Loucy (cell line): ENCODE results near the gene DNAJB13.

Experiments used
- H2AFZ ChIP-seq: fragments of 200-600 bp; sonication (generic); 2 replicates; pipeline ENCODE4 v1.6.0; 2016; ENCODE audit warnings: antibody characterized with exemption, mild to moderate bottlenecking, low read length, moderate library complexity
- H3F3A ChIP-seq: fragments of 200-600 bp; 2 replicates; pipeline ENCODE4 v1.6.0; 2016; ENCODE audit warnings: antibody characterized with exemption, low read depth, mild to moderate bottlenecking
- H3K27me3 ChIP-seq: fragments of 200-600 bp; sonication (generic); 2 replicates; pipeline ENCODE4 v1.6.1; 2014; ENCODE audit warnings: low read length, mild to moderate bottlenecking; ENCODE audit not compliant: insufficient read depth, poor library complexity, severe bottlenecking
- H3K36me3 ChIP-seq: fragments of 200-600 bp; sonication (generic); 2 replicates; pipeline ENCODE4 v1.6.1; 2016; ENCODE audit warnings: low read length; ENCODE audit not compliant: insufficient read depth
- H3K4me1 ChIP-seq: fragments of 200-600 bp; sonication (generic); 2 replicates; pipeline ENCODE4 v1.5.1; 2014; ENCODE audit warnings: low read length, mild to moderate bottlenecking; ENCODE audit not compliant: insufficient read depth, poor library complexity, severe bottlenecking
- H3K4me2 ChIP-seq: fragments of 200-600 bp; sonication (generic); 2 replicates; pipeline ENCODE4 v1.6.0; 2014; ENCODE audit warnings: antibody characterized with exemption, low read length, low read depth, mild to moderate bottlenecking; ENCODE audit not compliant: poor library complexity, severe bottlenecking
- H3K4me3 ChIP-seq: fragments of 200-600 bp; sonication (generic); 2 replicates; pipeline ENCODE4 v1.5.1; 2014; ENCODE audit warnings: low read length, mild to moderate bottlenecking, mixed read lengths; ENCODE audit not compliant: poor library complexity, severe bottlenecking
- H3K79me2 ChIP-seq: fragments of 200-600 bp; sonication (generic); 2 replicates; pipeline ENCODE4 v1.6.1; 2014; ENCODE audit warnings: low read length; ENCODE audit not compliant: insufficient read depth
- H3K9ac ChIP-seq: fragments of 200-600 bp; sonication (generic); 2 replicates; pipeline ENCODE4 v1.6.0; 2014; ENCODE audit warnings: mild to moderate bottlenecking, low read depth, low read length, moderate library complexity; ENCODE audit not compliant: poor library complexity, severe bottlenecking
- H3K9me2 ChIP-seq: fragments of 200-600 bp; sonication (generic); replicated peaks from 2 replicates; pipeline ENCODE4 v1.6.1; 2016; ENCODE audit warnings: low read depth, low read length, mixed read lengths
- H3K9me3 ChIP-seq: fragments of 200-600 bp; sonication (generic); 2 replicates; pipeline ENCODE4 v1.6.1; 2014; ENCODE audit warnings: mild to moderate bottlenecking, antibody characterized with exemption, low read length, low read depth; ENCODE audit not compliant: insufficient read depth
- H4K20me1 ChIP-seq: fragments of 200-600 bp; sonication (generic); 2 replicates; pipeline ENCODE4 v1.6.0; 2014; ENCODE audit warnings: antibody characterized with exemption, low read length, mild to moderate bottlenecking; ENCODE audit not compliant: insufficient read depth, poor library complexity, severe bottlenecking
- EZH2phosphoT487 ChIP-seq: fragments of 200-600 bp; IDR thresholded peaks from 2 replicates; pipeline ENCODE4 v1.6.1; 2018; ENCODE audit warnings: antibody characterized with exemption, mild to moderate bottlenecking, moderate library complexity, borderline replicate concordance
- TF ChIP-seq, protein P1 (sequence below): fragments of 200-600 bp; sonication (generic); conservative IDR thresholded peaks from 2 replicates; pipeline ENCODE4 v1.5.1; 2014; ENCODE audit warnings: mild to moderate bottlenecking, antibody characterized with exemption, low read length

Gene DNAJB13

DNA sequence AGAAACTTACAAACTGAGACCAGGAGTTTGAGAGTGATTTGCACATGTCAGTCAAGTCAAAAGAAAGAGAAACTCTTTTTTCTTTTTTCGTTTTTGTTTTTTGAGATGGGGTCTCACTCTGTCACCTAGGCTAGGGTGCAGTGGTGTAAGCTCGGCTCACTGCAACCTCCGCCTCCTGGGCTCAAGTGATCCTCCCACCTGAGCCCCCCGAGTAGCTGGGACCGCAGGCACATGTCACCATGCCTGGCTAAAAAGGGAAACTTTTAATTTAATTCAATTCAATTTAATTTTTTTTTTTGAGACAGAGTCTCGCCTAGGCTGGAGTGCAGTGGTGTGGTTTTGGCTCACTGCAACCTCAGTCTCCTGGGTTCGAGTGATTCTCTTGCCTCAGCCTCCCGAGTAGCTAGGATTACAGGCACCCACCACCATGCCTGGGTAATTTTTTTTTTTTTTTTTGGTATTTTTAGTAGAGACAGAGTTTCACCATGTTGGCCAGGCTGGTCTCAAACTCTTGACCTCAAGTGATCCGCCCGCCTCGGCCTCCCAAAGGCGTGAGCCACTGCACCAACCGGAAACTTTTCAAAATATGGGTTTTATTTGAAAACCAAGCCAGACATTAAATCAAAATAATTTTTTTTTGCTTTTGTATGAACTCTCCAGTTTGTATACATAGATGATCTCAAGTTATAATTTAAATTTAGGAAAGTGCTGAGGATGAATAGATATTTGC lies 48.2 kb downstream of the DNAJB13 start:
- Histone ChIP-seq H3K4me3 (no peak overlapping the region), H3K79me2 (no peaks in the 10 kb centered on the region), H3K9me2 (no peaks in the 10 kb centered on the region), H3K4me2 (no peak overlapping the region), H3K4me1 (peaks cover 26% of the 10 kb centered on the region), H3K36me3 (no peaks in the 10 kb centered on the region), H3K9ac (no peak overlapping the region), H3K9me3 (no peaks in the 10 kb centered on the region), H4K20me1 (no peaks in the 10 kb centered on the region), H3F3A (no peaks in the 10 kb centered on the region), H3K27me3 (no peaks in the 10 kb centered on the region), H2AFZ (no peak overlapping the region)
- no peak for TF ChIP-seq EZH2phosphoT487
- TF ChIP-seq, protein P1, sequence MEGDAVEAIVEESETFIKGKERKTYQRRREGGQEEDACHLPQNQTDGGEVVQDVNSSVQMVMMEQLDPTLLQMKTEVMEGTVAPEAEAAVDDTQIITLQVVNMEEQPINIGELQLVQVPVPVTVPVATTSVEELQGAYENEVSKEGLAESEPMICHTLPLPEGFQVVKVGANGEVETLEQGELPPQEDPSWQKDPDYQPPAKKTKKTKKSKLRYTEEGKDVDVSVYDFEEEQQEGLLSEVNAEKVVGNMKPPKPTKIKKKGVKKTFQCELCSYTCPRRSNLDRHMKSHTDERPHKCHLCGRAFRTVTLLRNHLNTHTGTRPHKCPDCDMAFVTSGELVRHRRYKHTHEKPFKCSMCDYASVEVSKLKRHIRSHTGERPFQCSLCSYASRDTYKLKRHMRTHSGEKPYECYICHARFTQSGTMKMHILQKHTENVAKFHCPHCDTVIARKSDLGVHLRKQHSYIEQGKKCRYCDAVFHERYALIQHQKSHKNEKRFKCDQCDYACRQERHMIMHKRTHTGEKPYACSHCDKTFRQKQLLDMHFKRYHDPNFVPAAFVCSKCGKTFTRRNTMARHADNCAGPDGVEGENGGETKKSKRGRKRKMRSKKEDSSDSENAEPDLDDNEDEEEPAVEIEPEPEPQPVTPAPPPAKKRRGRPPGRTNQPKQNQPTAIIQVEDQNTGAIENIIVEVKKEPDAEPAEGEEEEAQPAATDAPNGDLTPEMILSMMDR, result no peak

DNA sequence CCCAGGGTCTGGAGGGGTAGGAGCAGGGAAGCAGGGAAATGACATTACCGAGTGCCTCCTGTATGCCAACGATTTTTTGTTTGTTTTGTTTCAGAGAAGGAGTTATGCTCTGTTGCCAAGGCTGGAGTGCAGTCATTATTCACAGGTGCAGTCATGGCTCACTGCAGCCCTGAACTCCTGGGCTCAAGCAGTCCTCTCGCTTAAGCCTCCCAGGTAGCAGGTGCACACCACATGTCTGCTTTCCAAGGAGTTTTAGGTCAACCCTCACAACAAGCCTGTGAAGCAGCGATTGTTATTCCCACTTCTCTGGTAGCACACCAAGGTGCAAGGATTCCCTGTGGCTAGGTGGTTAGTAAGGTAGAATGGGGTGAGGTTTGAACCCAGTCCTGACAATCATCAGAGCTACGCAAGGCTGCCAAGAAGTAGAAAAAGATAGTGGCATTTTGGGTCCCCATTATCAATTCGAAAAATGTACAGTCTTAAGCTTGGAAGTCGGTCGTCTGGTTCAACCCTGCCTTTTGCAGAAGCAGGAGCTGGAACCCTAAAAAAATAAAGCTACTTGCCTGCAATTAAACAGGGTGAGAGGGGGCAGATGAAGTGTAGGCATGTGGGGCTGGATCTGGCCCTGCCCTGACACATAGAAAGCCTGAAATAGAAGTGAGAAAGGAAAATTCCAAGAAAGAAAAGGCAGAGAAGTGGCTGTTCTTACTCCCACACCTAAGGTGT lies 48.9 kb downstream of the DNAJB13 start:
- no peak overlapping the region for H2AFZ ChIP-seq
- no peaks in the 10 kb centered on the region for H3K79me2 ChIP-seq
- peaks cover 22% of the 10 kb centered on the region for H3K4me1 ChIP-seq

DNA sequence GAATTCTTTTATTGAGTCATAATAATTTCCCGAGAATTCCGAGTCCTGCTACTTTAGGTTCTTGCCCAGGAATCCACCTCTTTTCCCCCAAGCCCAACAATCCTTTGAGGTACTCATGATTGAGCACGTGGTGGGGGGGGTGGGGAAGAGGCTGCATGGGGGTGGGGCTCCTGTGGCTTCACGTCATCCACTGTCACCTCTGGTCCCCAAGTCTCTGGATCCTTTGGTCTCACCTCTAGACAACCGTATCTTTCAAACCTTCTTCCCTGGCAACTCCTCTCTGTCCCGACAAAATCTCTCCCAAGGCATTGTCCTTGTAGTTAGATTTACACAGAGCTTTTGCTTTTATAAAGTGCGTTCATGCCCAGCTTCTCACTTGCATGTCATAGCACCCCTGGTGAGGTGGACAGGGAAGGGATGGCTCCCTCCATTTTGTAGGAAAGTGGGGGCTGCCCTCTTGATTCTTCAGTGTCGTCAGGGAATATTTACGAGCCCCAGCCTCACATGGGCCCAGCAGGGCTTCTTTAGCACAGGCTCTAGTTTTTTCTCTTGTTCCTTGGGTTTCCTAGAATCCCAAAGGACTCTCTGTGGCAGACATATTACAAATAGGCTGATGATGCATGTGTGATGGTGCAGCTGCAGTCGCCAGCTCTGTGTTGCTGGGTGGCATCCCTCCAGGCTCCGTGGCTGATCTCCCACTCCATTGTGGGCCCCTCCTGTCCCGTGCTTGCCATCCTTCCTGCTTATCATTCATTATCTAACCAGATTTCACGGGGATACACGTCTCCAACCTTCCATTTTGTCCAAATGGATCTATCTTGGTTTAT lies 49.7 kb downstream of the DNAJB13 start:
- Histone ChIP-seq H3K9ac (no peak overlapping the region), H3K9me3 (no peaks in the 10 kb centered on the region), H3K36me3 (no peaks in the 10 kb centered on the region), H3K4me1 (peaks cover 22% of the 10 kb centered on the region), H3K4me2 (no peak overlapping the region), H3K79me2 (no peaks in the 10 kb centered on the region), H3K4me3 (no peak overlapping the region), H4K20me1 (no peaks in the 10 kb centered on the region), H3K9me2 (no peaks in the 10 kb centered on the region), H3K27me3 (no peaks in the 10 kb centered on the region), H2AFZ (no peak overlapping the region), H3F3A (no peaks in the 10 kb centered on the region)
- no peak for TF ChIP-seq EZH2phosphoT487

More for the DNA sequence above, 48.9 kb downstream of the DNAJB13 start:
- H3K9ac ChIP-seq, result no peak overlapping the region
- no peaks in the 10 kb centered on the region for H4K20me1 ChIP-seq
- H3K9me3 ChIP-seq, result no peaks in the 10 kb centered on the region
- no peaks in the 10 kb centered on the region for H3F3A ChIP-seq
- TF ChIP-seq, protein P1, result no peak
- no peak for TF ChIP-seq EZH2phosphoT487
- H3K9me2 ChIP-seq, result no peaks in the 10 kb centered on the region
- no peaks in the 10 kb centered on the region for H3K27me3 ChIP-seq
- no peak overlapping the region for H3K4me3 ChIP-seq
- no peaks in the 10 kb centered on the region for H3K36me3 ChIP-seq
- no peak overlapping the region for H3K4me2 ChIP-seq
